H9 (cell line): ENCODE results near the gene DMTF1. TPM values are rescaled to one million over a fixed set of nuclear protein-coding genes. Genes with fewer than 3 reads are reported as not detected.
"Not testable (repeated sequence)": the region's sequence is repeated elsewhere in the genome, so short reads cannot be mapped to it uniquely, and the experiment has no call there.

Experiments used
- DNase-seq: peaks from one replicate; pipeline ENCODE4 v3.0.0-alpha.2; 2017
- H2AFZ ChIP-seq: one replicate; pipeline ENCODE4 v1.6.1; 2013; ENCODE audit warnings: mild to moderate bottlenecking, low read length, control low read depth, moderate library complexity
- H2AK5ac ChIP-seq: 2 replicates; pipeline ENCODE4 v1.6.1; 2013; ENCODE audit warnings: low read length, control low read depth, mixed read lengths; ENCODE audit not compliant: insufficient read length
- H2BK120ac ChIP-seq: one replicate; pipeline ENCODE4 v1.6.1; 2013; ENCODE audit warnings: low read depth, mild to moderate bottlenecking, low read length, control low read depth, inconsistent platforms; ENCODE audit not compliant: poor library complexity, severe bottlenecking
- H2BK12ac ChIP-seq: 2 replicates; pipeline ENCODE4 v1.6.1; 2013; ENCODE audit warnings: low read length, control low read depth, mixed read lengths, low read depth; ENCODE audit not compliant: insufficient read length
- H2BK15ac ChIP-seq: 2 replicates; pipeline ENCODE4 v1.6.1; 2013; ENCODE audit warnings: low read depth, low read length, control low read depth
- H2BK20ac ChIP-seq: one replicate; pipeline ENCODE4 v1.6.1; 2013; ENCODE audit warnings: low read depth, mild to moderate bottlenecking, low read length, control low read depth, inconsistent platforms; ENCODE audit not compliant: poor library complexity, severe bottlenecking
- H2BK5ac ChIP-seq: 2 replicates; pipeline ENCODE4 v1.6.1; 2013; ENCODE audit warnings: low read length, control low read depth, mixed read lengths; ENCODE audit not compliant: insufficient read length
- H3K14ac ChIP-seq: 2 replicates; pipeline ENCODE4 v1.6.1; 2013; ENCODE audit warnings: low read length, control low read depth; ENCODE audit not compliant: insufficient read depth
- H3K18ac ChIP-seq: 2 replicates; pipeline ENCODE4 v1.6.1; 2013; ENCODE audit warnings: low read depth, mild to moderate bottlenecking, mixed read lengths, low read length, control low read depth; ENCODE audit not compliant: insufficient read length
- H3K23ac ChIP-seq: 2 replicates; pipeline ENCODE4 v1.6.1; 2013; ENCODE audit warnings: low read length, control low read depth, mixed read lengths, low read depth; ENCODE audit not compliant: insufficient read length
- H3K23me2 ChIP-seq: 2 replicates; pipeline ENCODE4 v1.6.1; 2013; ENCODE audit warnings: low read depth, mild to moderate bottlenecking, mixed read lengths, low read length, control low read depth; ENCODE audit not compliant: insufficient read length, poor library complexity, severe bottlenecking
- H3K27ac ChIP-seq: 2 replicates; pipeline ENCODE4 v1.5.1; 2013; ENCODE audit warnings: low read length, control low read depth, mixed read lengths, low read depth; ENCODE audit not compliant: insufficient read length
- H3K27me3 ChIP-seq: 2 replicates; pipeline ENCODE4 v1.6.1; 2013; ENCODE audit warnings: low read length, control low read depth, inconsistent platforms; ENCODE audit not compliant: insufficient read depth
- H3K4ac ChIP-seq: 2 replicates; pipeline ENCODE4 v1.6.1; 2013; ENCODE audit warnings: low read depth, mild to moderate bottlenecking, control low read depth, inconsistent platforms, low read length, moderate library complexity
- H3K4me1 ChIP-seq: 2 replicates; pipeline ENCODE4 v1.6.1; 2013; ENCODE audit warnings: low read length, control low read depth, inconsistent platforms; ENCODE audit not compliant: insufficient read depth
- H3K4me2 ChIP-seq: 2 replicates; pipeline ENCODE4 v1.6.1; 2013; ENCODE audit warnings: low read length, control low read depth, mixed read lengths; ENCODE audit not compliant: insufficient read length, insufficient read depth
- H3K56ac ChIP-seq: 2 replicates; pipeline ENCODE4 v1.6.1; 2013; ENCODE audit warnings: low read depth, mild to moderate bottlenecking, mixed read lengths, low read length, control low read depth; ENCODE audit not compliant: insufficient read length
- H3K79me1 ChIP-seq: 2 replicates; pipeline ENCODE4 v1.6.1; 2013; ENCODE audit warnings: low read depth, mild to moderate bottlenecking, moderate library complexity, low read length, control low read depth, inconsistent platforms; ENCODE audit not compliant: insufficient read depth, poor library complexity, severe bottlenecking
- H3K79me2 ChIP-seq: 2 replicates; pipeline ENCODE4 v1.6.1; 2013; ENCODE audit warnings: low read length, control low read depth, inconsistent platforms; ENCODE audit not compliant: insufficient read depth
- H3K9ac ChIP-seq: 2 replicates; pipeline ENCODE4 v1.6.1; 2013; ENCODE audit warnings: low read length, control low read depth, mixed read lengths; ENCODE audit not compliant: insufficient read length; ENCODE audit errors: extremely low read depth
- H3K9me3 ChIP-seq: one replicate; pipeline ENCODE4 v1.6.1; 2013; ENCODE audit warnings: low read depth, low read length, inconsistent platforms; ENCODE audit not compliant: control insufficient read depth
- H3T11ph ChIP-seq: one replicate; pipeline ENCODE4 v1.6.1; 2013; ENCODE audit warnings: mild to moderate bottlenecking, low read length, control low read depth, inconsistent platforms
- H4K20me1 ChIP-seq: one replicate; pipeline ENCODE4 v1.6.1; 2013; ENCODE audit not compliant: control insufficient read depth, insufficient read length, insufficient read depth
- H4K5ac ChIP-seq: 2 replicates; pipeline ENCODE4 v1.6.1; 2013; ENCODE audit warnings: low read depth, mild to moderate bottlenecking, mixed read lengths, low read length, control low read depth; ENCODE audit not compliant: insufficient read length
- H4K8ac ChIP-seq: replicated peaks from 2 replicates; pipeline ENCODE4 v1.6.1; 2013; ENCODE audit warnings: low read length, control low read depth, mixed read lengths, low read depth; ENCODE audit not compliant: insufficient read length
- H4K91ac ChIP-seq: 2 replicates; pipeline ENCODE4 v1.6.1; 2013; ENCODE audit warnings: low read depth, mild to moderate bottlenecking, moderate library complexity, mixed read lengths, low read length, control low read depth; ENCODE audit not compliant: insufficient read length
- H3K27ac Mint-ChIP-seq, 3 experiments: 2 replicates in 2 of 3; 3 replicates in 1 of 3; pipeline ENCODE4 v1.8.0; 2020 to 2021; ENCODE audit warnings: mixed read lengths in 3 of 3, mild to moderate bottlenecking in 1 of 3, moderate library complexity in 1 of 3
- H3K27me3 Mint-ChIP-seq: 2 replicates; pipeline ENCODE4 v1.8.0; 2021; ENCODE audit warnings: low read depth, mild to moderate bottlenecking, moderate library complexity, mixed read lengths
- H3K36me3 Mint-ChIP-seq, 3 experiments: 2 replicates in 2 of 3; 3 replicates in 1 of 3; pipeline ENCODE4 v1.8.0; 2020 to 2021; ENCODE audit warnings: low read depth in 3 of 3, mixed read lengths in 3 of 3; ENCODE audit not compliant: insufficient read depth in 1 of 3
- H3K4me1 Mint-ChIP-seq, 2 experiments: 2 replicates each; pipeline ENCODE4 v1.8.0; 2020; ENCODE audit warnings: mixed read lengths in 2 of 2
- H3K4me3 Mint-ChIP-seq, 2 experiments: 2 replicates in 1 of 2; 3 replicates in 1 of 2; pipeline ENCODE4 v1.8.0; 2020 to 2021; ENCODE audit warnings: mild to moderate bottlenecking in 2 of 2, mixed read lengths in 2 of 2, moderate library complexity in 1 of 2
- H3K9me3 Mint-ChIP-seq, 2 experiments: 2 replicates in 1 of 2; 3 replicates in 1 of 2; pipeline ENCODE4 v1.8.0; 2020; ENCODE audit warnings: mild to moderate bottlenecking in 2 of 2, mixed read lengths in 2 of 2, moderate library complexity in 1 of 2
- CTCF ChIP-seq: fragments of 200-600 bp; sonication (generic); conservative IDR thresholded peaks from 3 replicates; pipeline ENCODE4 v1.8.0; 2021; ENCODE audit warnings: antibody characterized with exemption, mild to moderate bottlenecking
- WGBS: extraction: QIAGEN DNeasy Blood & Tissue Kit; methylation state at CpG from one replicate; pipeline ENCODE4 v1.1.7; 2013; ENCODE audit warnings: missing lambda C conversion rate, low lambda C conversion rate, mixed read lengths; ENCODE audit not compliant: insufficient read length; ENCODE audit errors: extremely low coverage; 5-methylcytosine and 5-hydroxymethylcytosine counted together
- total RNA-seq: library from RNA; stranded (reverse); gene quantifications from 2 replicates; pipeline ENCODE4 v1.2.1, GENCODE V29; 2021

The DMTF1 gene
- total RNA-seq, 1 experiment from 2014 or later: 111 TPM

- Histone ChIP-seq H2AFZ (no peak overlapping the region), H3K27ac (no peak overlapping the region), H4K91ac (no peak overlapping the region), H2BK120ac (no peak overlapping the region), H3K14ac (no peak overlapping the region), H2BK20ac (no peak overlapping the region), H3K4me2 (no peak overlapping the region), H4K5ac (no peak overlapping the region), H3K9me3 (no peaks in the 10 kb centered on the region), H2AK5ac (no peak overlapping the region), H4K20me1 (no peaks in the 10 kb centered on the region), H2BK5ac (no peak overlapping the region), H3K79me2 (no peaks in the 10 kb centered on the region), H3K9ac (no peak overlapping the region), H4K8ac (no peak overlapping the region), H3T11ph (no peak overlapping the region), H2BK12ac (no peak overlapping the region), H3K79me1 (no peaks in the 10 kb centered on the region), H3K56ac (no peak overlapping the region), H3K23ac (no peak overlapping the region), H3K23me2 (no peaks in the 10 kb centered on the region), H3K27me3 (no peaks in the 10 kb centered on the region), H3K18ac (no peak overlapping the region), H3K4me1 (no peaks in the 10 kb centered on the region), H2BK15ac (no peak overlapping the region), H3K4ac (no peak overlapping the region)
- Mint-ChIP-seq H3K9me3 (no peaks in the 10 kb centered on the region; a peak in 1 of 5 replicates), H3K27ac (no peak overlapping the region), H3K27me3 (peaks cover 5% of the 10 kb centered on the region; the same call in 1 of the 2 replicates), H3K36me3 (no peaks in the 10 kb centered on the region; a peak in 1 of 7 replicates), H3K4me3 (no peak overlapping the region), H3K4me1 (no peaks in the 10 kb centered on the region)
- TF ChIP-seq CTCF: no peak
- no peak for DNase-seq
Observed at GRCh38 chr7:87234949-87235348, 82.7 kb downstream of the DMTF1 start.

GRCh38 chr7:87238464-87239051, 86.3 kb downstream of the DMTF1 start:
- H4K20me1 ChIP-seq, H4K8ac ChIP-seq, H3K23ac ChIP-seq, H4K5ac ChIP-seq, H3K4ac ChIP-seq, H2BK20ac ChIP-seq, H3K9me3 Mint-ChIP-seq, H2AK5ac ChIP-seq, H3K79me1 ChIP-seq, H3K27ac Mint-ChIP-seq, H3K18ac ChIP-seq, H3K4me1 Mint-ChIP-seq, H3K27ac ChIP-seq, H3K14ac ChIP-seq, H2BK120ac ChIP-seq, H3K36me3 Mint-ChIP-seq, DNase-seq, H2AFZ ChIP-seq, H2BK15ac ChIP-seq, H2BK5ac ChIP-seq, H3K23me2 ChIP-seq, H3K9ac ChIP-seq, H3K79me2 ChIP-seq, H3K27me3 Mint-ChIP-seq, H3K4me2 ChIP-seq, H3K56ac ChIP-seq, H3K27me3 ChIP-seq, H3T11ph ChIP-seq, H2BK12ac ChIP-seq, H3K4me1 ChIP-seq, H3K9me3 ChIP-seq, H3K4me3 Mint-ChIP-seq, H4K91ac ChIP-seq: not testable (repeated sequence)
- WGBS: no CpG with 5 or more reads among the region's 11 CpGs
